CD14-positive monocyte (primary cell): ENCODE measurements around the gene RPL29. TPM values are rescaled to one million over a fixed set of nuclear protein-coding genes. Genes with fewer than 3 reads are reported as not detected.

ENCODE experiments used
- DNase-seq, 3 donors: peaks; one replicate each; pipeline ENCODE4 v3.0.0-alpha.2; 2011 to 2022
- H2AFZ ChIP-seq: 2 replicates; pipeline ENCODE4 v1.6.0; 2012; ENCODE audit warnings: mild to moderate bottlenecking, low read depth, low read length, inconsistent platforms; ENCODE audit not compliant: insufficient read depth, poor library complexity, severe bottlenecking
- H3K27ac ChIP-seq, 2 donors: 1 replicate in 1 of 2; 2 replicates in 1 of 2; pipeline ENCODE4 v1.5.1; 2012 to 2013; ENCODE audit warnings: low read length in 2 of 2, control low read depth in 1 of 2, inconsistent platforms in 1 of 2, low read depth in 1 of 2, mild to moderate bottlenecking in 1 of 2
- H3K27me3 ChIP-seq, 2 donors: one replicate each; pipeline versions ENCODE4 v1.6.0 to v1.6.1; 2011 to 2013; ENCODE audit warnings: low read length in 2 of 2; ENCODE audit not compliant: control insufficient read depth in 2 of 2, insufficient read depth in 2 of 2
- H3K36me3 ChIP-seq, 2 donors: replicated peaks in 1 of 2; 1 replicate in 1 of 2; 2 replicates in 1 of 2; pipeline versions ENCODE4 v1.5.1 to v1.6.1; 2012 to 2013; ENCODE audit warnings: low read length in 2 of 2, control low read depth in 1 of 2, inconsistent platforms in 1 of 2, mild to moderate bottlenecking in 1 of 2; ENCODE audit not compliant: insufficient read depth in 2 of 2, control insufficient read depth in 1 of 2
- H3K4me1 ChIP-seq, 2 donors: 1 replicate in 1 of 2; 2 replicates in 1 of 2; pipeline versions ENCODE4 v1.5.1 to v1.6.1; 2012 to 2013; ENCODE audit warnings: low read length in 2 of 2, control low read depth in 1 of 2, inconsistent platforms in 1 of 2, mild to moderate bottlenecking in 1 of 2, moderate library complexity in 1 of 2; ENCODE audit not compliant: insufficient read depth in 2 of 2, control insufficient read depth in 1 of 2
- H3K4me2 ChIP-seq: replicated peaks from 2 replicates; pipeline ENCODE3; 2012; ENCODE audit warnings: low read length, moderate library complexity, mild to moderate bottlenecking; ENCODE audit not compliant: poor library complexity, severe bottlenecking; ENCODE audit errors: extremely low read depth
- H3K4me3 ChIP-seq, 3 experiments: fragments of 200-600 bp in 1 of 3; sonication (generic) in 1 of 3; replicated peaks in 1 of 3; 1 replicate in 2 of 3; 2 replicates in 1 of 3; pipeline ENCODE4 v1.5.1; 2011 to 2013; ENCODE audit warnings: low read length in 3 of 3, mild to moderate bottlenecking in 3 of 3, control low read depth in 2 of 3, low read depth in 2 of 3, inconsistent platforms in 1 of 3, moderate library complexity in 1 of 3
- H3K79me2 ChIP-seq: 2 replicates; pipeline ENCODE4 v1.6.0; 2012; ENCODE audit warnings: mild to moderate bottlenecking, control low read depth, inconsistent platforms, low read length, moderate library complexity; ENCODE audit not compliant: insufficient read depth
- H3K9ac ChIP-seq: 2 replicates; pipeline ENCODE4 v1.6.0; 2017; ENCODE audit warnings: low read length, mild to moderate bottlenecking; ENCODE audit not compliant: insufficient read depth, poor library complexity, severe bottlenecking
- H3K9me3 ChIP-seq, 2 donors: replicated peaks in 1 of 2; 1 replicate in 1 of 2; 2 replicates in 1 of 2; pipeline versions ENCODE4 v1.5.1 to v1.6.1; 2012 to 2013; ENCODE audit warnings: low read length in 2 of 2, control low read depth in 1 of 2; ENCODE audit not compliant: control insufficient read depth in 1 of 2, insufficient read depth in 1 of 2
- H4K20me1 ChIP-seq: 2 replicates; pipeline ENCODE4 v1.6.0; 2012; ENCODE audit warnings: mild to moderate bottlenecking, low read length, control low read depth, moderate library complexity; ENCODE audit not compliant: insufficient read depth
- H3K27ac Mint-ChIP-seq, 7 donors: one replicate each; pipeline ENCODE4 v1.8.0; 2020; ENCODE audit warnings: mild to moderate bottlenecking in 7 of 7, mixed read lengths in 7 of 7, moderate library complexity in 6 of 7, inconsistent platforms in 2 of 7
- H3K27me3 Mint-ChIP-seq, 3 donors: one replicate each; pipeline ENCODE4 v1.8.0; 2021 to 2022; ENCODE audit warnings: low read depth in 3 of 3, mild to moderate bottlenecking in 3 of 3, mixed read lengths in 3 of 3, moderate library complexity in 3 of 3, inconsistent platforms in 1 of 3
- H3K36me3 Mint-ChIP-seq, 2 donors: one replicate each; pipeline ENCODE4 v1.8.0; 2020; ENCODE audit warnings: mixed read lengths in 2 of 2, inconsistent platforms in 1 of 2, mild to moderate bottlenecking in 1 of 2
- H3K4me1 Mint-ChIP-seq: one replicate; pipeline ENCODE4 v1.8.0; 2020; ENCODE audit warnings: mild to moderate bottlenecking, mixed read lengths
- H3K4me3 Mint-ChIP-seq, 2 donors: one replicate each; pipeline ENCODE4 v1.8.0; 2020; ENCODE audit warnings: mild to moderate bottlenecking in 2 of 2, mixed read lengths in 2 of 2, moderate library complexity in 1 of 2
- H3K9me3 Mint-ChIP-seq, 7 donors: one replicate each; pipeline ENCODE4 v1.8.0; 2020 to 2022; ENCODE audit warnings: mixed read lengths in 7 of 7, mild to moderate bottlenecking in 6 of 7, moderate library complexity in 6 of 7, inconsistent platforms in 2 of 7
- CTCF ChIP-seq: fragments of 200-600 bp; IDR thresholded peaks from one replicate; pipeline ENCODE4 v1.8.0; 2022; ENCODE audit warnings: antibody characterized with exemption, mild to moderate bottlenecking
- WGBS: methylation state at CpG from one replicate; pipeline ENCODE4 v1.1.5; 2013; ENCODE audit warnings: missing lambda C conversion rate; ENCODE audit not compliant: insufficient coverage; 5-methylcytosine and 5-hydroxymethylcytosine counted together
- intact Hi-C, 2 donors: fragments of 100-400 bp; cut with micrococcal nuclease; formaldehyde crosslinking; loops; one replicate each; pipeline versions ENCODE4 v1.15.0 to v1.15.1; 2023
- polyA plus RNA-seq, 3 donors: library from polyadenylated mRNA; depleted of rRNA in 1 of 3; unstranded in 2 of 3; stranded (reverse) in 1 of 3; fragments of 300-500 nt in 2 of 3; fragments of >200 nt in 1 of 3; fragmentation: Illumina TruSeq in 2 of 3; gene quantifications; 1 replicate in 2 of 3; 2 replicates in 1 of 3; pipeline ENCODE4 v1.2.3, GENCODE V29; 2012 to 2021

Gene RPL29
- polyA plus RNA-seq, 3 donors: 753 to 2,360 (median 856) TPM

GRCh38 chr3:52004906-52005395 lies 9.3 kb upstream of the RPL29 start:
- H2AFZ ChIP-seq: peak overlapping the region; percentile 59
- intact Hi-C loops: loop anchor here in 1 of 2 donors (5.0 kb wide), 1 partner anchor 47 kb away; no protein-coding TSS in a partner anchor
- no peaks in the 10 kb centered on the region for H4K20me1 ChIP-seq

GRCh38 chr3:52004163-52004787 lies 8.6 kb upstream of the RPL29 start:
- Histone ChIP-seq H4K20me1 (no peaks in the 10 kb centered on the region), H3K9me3 (no peaks in the 10 kb centered on the region), H3K27me3 (no peaks in the 10 kb centered on the region), H3K4me3 (no peak overlapping the region), H3K36me3 (no peaks in the 10 kb centered on the region), H2AFZ (no peak overlapping the region), H3K4me2 (no peak overlapping the region), H3K27ac (no peak overlapping the region), H3K79me2 (no peaks in the 10 kb centered on the region), H3K9ac (no peak overlapping the region), H3K4me1 (peaks cover 22 to 29% of the 10 kb centered on the region in 2 donors)
- H3K9me3 Mint-ChIP-seq: no peaks in the 10 kb centered on the region
- no peak overlapping the region for H3K4me3 Mint-ChIP-seq
- no peak for DNase-seq
- peaks cover 23% of the 10 kb centered on the region for H3K4me1 Mint-ChIP-seq
- 91% methylated on average over 8 of the region's 16 CpGs for WGBS
- no peak for TF ChIP-seq CTCF
- peaks cover 0 to 7% (median 5%) of the 10 kb centered on the region in 3 donors for H3K27me3 Mint-ChIP-seq
- H3K36me3 Mint-ChIP-seq: no peaks in the 10 kb centered on the region
- H3K27ac Mint-ChIP-seq: no peak overlapping the region
- intact Hi-C loops: loop anchor here in 1 of 2 donors (5.0 kb wide), 1 partner anchor 48 kb away; no protein-coding TSS in a partner anchor

More at GRCh38 chr3:52004906-52005395, 9.3 kb upstream of the RPL29 start:
- Mint-ChIP-seq H3K9me3 (no peaks in the 10 kb centered on the region), H3K4me1 (peaks cover 23% of the 10 kb centered on the region), H3K36me3 (no peaks in the 10 kb centered on the region), H3K27ac (no peak overlapping the region), H3K27me3 (peaks cover 0 to 7% (median 5%) of the 10 kb centered on the region in 3 donors), H3K4me3 (no peak overlapping the region)
- DNase-seq: no peak
- no peaks in the 10 kb centered on the region for H3K36me3 ChIP-seq
- H3K27me3 ChIP-seq: no peaks in the 10 kb centered on the region
- H3K9ac ChIP-seq: no peak overlapping the region
- no peak overlapping the region for H3K4me2 ChIP-seq
- TF ChIP-seq CTCF: no peak
- no peak overlapping the region for H3K4me3 ChIP-seq
- H3K27ac ChIP-seq: no peak overlapping the region
- H3K4me1 ChIP-seq: peaks cover 22 to 29% of the 10 kb centered on the region in 2 donors
- WGBS: 94% methylated on average over 4 of the region's 4 CpGs
- H3K9me3 ChIP-seq: no peaks in the 10 kb centered on the region
- H3K79me2 ChIP-seq: no peaks in the 10 kb centered on the region
